Gastrocnemius medialis (tissue), 4 donors: ENCODE measurements around the gene NPAS2.

Experiments used
- CTCF ChIP-seq, 5 experiments: fragments of 450-650 bp in 3 of 5; fragments of 200-600 bp in 2 of 5; sonication (generic) in 2 of 5; IDR thresholded peaks in 4 of 5; conservative IDR thresholded peaks in 1 of 5; 1 replicate in 4 of 5; 2 replicates in 1 of 5; pipeline ENCODE4 v1.5.1; 2016 to 2019; ENCODE audit warnings: antibody characterized with exemption in 5 of 5, mild to moderate bottlenecking in 3 of 5, moderate library complexity in 3 of 5
- POLR2A ChIP-seq, 2 donors: fragments of 450-650 bp; IDR thresholded peaks; one replicate each; pipeline ENCODE4 v1.6.1; 2017; ENCODE audit warnings: antibody characterized with exemption in 2 of 2, mild to moderate bottlenecking in 2 of 2, moderate library complexity in 2 of 2

- TF ChIP-seq CTCF (IDR thresholded peaks at IDR 0.05 in 4 of 5, conservative IDR thresholded peaks at IDR 0.05 in 1 of 5) (no peak), POLR2A (IDR thresholded peaks at IDR 0.05) (no peak)
These were observed 83.0 kb downstream of the NPAS2 start for GRCh38 chr2:100902817-100903405.
